GM12878 (cell line): ENCODE data around the gene MATN1.

Experiments used
- CHD1 ChIP-seq: IDR thresholded peaks from 2 replicates; pipeline ENCODE4 v1.6.1; 2012; ENCODE audit warnings: low read depth, low read length, improper control_type of control experiment
- TF ChIP-seq, protein P1 (sequence below): IDR thresholded peaks from 2 replicates; pipeline ENCODE4 v1.6.1; 2011; ENCODE audit warnings: low read depth, mild to moderate bottlenecking, low read length, moderate library complexity, borderline replicate concordance; ENCODE audit errors: extremely low read depth

- TF ChIP-seq, protein P1, sequence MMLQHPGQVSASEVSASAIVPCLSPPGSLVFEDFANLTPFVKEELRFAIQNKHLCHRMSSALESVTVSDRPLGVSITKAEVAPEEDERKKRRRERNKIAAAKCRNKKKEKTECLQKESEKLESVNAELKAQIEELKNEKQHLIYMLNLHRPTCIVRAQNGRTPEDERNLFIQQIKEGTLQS, result no peak
- no peak for TF ChIP-seq CHD1
These were observed 42.4 kb upstream of the MATN1 start for GRCh38 chr1:30765556-30766434.
